Measurements from ENCODE around the gene MEF2D.

Gene MEF2D

DNA sequence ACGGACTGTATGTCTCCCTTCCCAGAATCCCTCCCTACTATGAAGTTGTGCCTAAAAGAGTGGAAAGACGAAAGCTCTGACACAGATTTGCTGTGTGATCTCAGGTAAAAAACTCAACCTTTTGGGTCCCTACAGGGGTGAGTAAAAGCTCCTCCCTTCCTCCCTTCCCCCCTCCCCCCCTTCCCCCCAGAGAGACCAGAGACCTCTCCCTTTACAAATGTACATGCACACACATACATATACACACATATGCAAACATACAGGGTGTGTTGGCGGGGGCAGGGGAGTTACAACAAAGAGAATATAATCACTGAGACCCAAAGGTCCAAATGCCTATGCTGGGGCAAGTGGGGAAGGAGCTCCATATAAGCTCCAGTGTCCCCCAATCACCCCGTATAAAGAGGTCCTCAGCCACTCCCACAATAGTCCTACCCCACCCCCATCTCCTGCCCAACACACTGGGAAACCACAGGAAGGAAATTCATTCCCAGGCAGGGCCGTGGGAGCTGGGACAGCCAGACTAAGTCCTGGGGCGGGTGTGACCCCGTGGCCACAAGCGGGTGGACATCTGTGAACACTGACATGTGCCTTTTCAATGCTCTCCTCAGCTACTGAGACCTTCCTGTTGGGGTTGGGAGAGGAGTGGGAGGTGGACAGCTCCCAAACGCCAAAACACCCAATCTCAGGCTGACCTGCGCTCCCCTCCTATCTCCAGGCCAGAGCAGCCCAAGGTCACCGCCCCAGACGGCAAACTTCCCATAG lies 2.0 kb downstream of the MEF2D start:
- H3K9ac ChIP-seq (ENCODE audit: low read length): peak overlapping the region; percentile 10
- peak overlapping the region; percentile 81 for H3K4me3 ChIP-seq (ENCODE audit: low read length)
- no peak overlapping the region for H3K27ac ChIP-seq (ENCODE audit: low read length)
- no peaks in the 10 kb centered on the region for H3K9me3 ChIP-seq (ENCODE audit: control insufficient read depth, low read depth, low read length)
- peaks cover 53% of the 10 kb centered on the region for H3K4me1 ChIP-seq (ENCODE audit: control insufficient read depth, low read depth, low read length)
- H3K36me3 ChIP-seq (ENCODE audit: control insufficient read depth, low read depth, low read length): no peaks in the 10 kb centered on the region
- peaks cover 10% of the 10 kb centered on the region for H3K27me3 ChIP-seq (ENCODE audit: control insufficient read depth, insufficient read depth, low read length)

DNA sequence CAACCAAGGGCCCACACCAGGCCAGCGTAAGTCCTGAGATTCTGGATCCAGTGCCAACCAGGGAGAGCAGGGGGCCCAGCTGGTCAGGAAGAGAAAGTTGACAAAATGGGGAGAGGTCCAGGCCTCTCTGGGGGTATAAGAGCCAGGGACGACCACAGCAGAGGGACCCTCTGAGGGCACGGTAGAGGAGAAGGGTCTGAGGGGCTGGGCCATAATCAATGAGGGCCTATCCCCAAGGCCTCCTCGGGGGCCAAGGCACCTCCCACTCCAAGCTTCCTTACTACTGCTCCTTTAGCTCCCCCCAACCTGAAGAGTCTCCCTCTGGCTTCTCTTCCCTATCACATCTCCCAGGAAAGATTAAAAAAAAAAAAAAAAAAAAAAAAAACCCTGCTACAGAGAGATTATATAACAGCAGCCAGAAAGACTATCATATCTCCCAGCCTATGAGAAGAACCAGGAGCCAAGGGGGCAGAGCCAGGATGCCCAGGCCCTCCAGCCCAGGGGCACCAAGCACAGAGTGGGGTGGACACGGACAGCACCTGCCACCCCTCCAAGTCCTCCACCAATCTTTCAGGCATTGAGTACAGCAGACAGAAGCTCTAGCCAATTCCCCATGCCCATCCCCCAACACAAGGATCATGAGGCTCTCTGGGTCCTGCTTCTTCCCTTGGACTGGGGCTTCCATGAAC lies 2.7 kb downstream of the MEF2D start:
- Histone ChIP-seq H3K27ac (ENCODE audit: low read length) (no peak overlapping the region), H3K36me3 (ENCODE audit: control insufficient read depth, low read depth, low read length) (no peaks in the 10 kb centered on the region), H3K9me3 (ENCODE audit: control insufficient read depth, low read depth, low read length) (no peaks in the 10 kb centered on the region), H3K9ac (ENCODE audit: low read length) (no peak overlapping the region), H3K27me3 (ENCODE audit: control insufficient read depth, insufficient read depth, low read length) (peaks cover 10% of the 10 kb centered on the region), H3K4me1 (ENCODE audit: control insufficient read depth, low read depth, low read length) (peaks cover 46% of the 10 kb centered on the region), H3K4me3 (ENCODE audit: low read length) (peak overlapping the region; percentile 81)

DNA sequence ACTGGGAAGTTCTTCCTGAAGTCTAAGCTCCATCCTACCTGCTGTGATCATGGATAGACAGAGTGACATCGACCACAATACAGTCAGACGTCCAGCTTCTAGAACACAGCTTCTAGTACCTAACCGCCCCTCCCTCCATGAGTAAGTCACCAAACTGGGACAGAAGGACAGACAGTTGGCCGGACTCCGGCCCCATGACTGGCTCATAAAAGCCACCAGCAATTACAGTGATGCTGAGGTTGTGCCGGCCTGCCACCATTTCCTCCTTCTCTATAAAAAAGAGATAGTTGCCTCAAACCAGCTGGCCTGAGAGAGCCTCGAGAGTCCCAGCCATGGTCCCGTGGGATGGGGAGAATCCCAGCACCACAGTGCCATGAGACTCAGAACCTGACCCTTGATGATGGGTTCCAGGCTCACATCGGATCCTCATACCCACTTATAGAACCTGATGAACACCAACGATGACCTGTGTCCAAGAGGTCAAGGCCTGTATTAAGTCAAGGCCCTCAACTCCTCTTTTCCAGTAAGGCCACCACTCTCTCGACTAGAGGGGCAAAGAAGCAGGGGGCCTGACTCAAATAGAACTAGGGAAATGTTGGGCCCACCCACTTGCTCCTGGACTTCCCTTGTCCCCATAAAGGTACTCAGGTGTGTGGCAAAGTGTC lies 3.4 kb downstream of the MEF2D start:
- H3K36me3 ChIP-seq (ENCODE audit: control insufficient read depth, low read depth, low read length): no peaks in the 10 kb centered on the region
- H3K9ac ChIP-seq (ENCODE audit: low read length): no peak overlapping the region

DNA sequence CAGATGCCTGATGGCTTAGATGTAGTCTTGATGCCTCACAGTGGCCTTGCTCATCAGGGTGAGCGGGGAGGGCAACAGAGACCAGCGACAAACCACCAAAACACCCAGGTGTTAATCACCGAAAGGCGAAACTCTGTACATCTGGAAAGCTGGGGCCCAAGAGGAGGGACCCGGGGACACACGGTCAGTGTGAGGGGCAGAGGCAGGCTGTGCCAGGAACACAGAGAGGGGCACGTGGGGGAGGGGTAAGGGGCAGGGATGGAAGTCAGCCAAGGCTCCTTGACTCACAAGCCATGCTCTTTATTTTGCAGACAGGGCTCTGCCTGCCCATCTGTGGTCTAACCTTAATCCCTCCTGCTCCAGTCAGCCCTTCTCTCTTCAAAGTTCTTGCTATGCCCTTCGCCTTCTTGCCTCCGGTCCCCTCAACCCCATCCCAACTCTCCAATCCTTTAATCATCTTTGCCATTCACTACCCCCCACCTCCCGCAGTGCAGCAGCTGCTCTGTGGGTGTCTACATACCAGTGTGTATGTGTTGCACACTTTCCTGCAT lies 4.3 kb downstream of the MEF2D start:
- Histone ChIP-seq H3K4me3 (ENCODE audit: low read length) (no peak overlapping the region), H3K4me1 (ENCODE audit: control insufficient read depth, low read depth, low read length) (peaks cover 44% of the 10 kb centered on the region), H3K9ac (ENCODE audit: low read length) (no peak overlapping the region), H3K27me3 (ENCODE audit: control insufficient read depth, insufficient read depth, low read length) (no peaks in the 10 kb centered on the region), H3K9me3 (ENCODE audit: control insufficient read depth, low read depth, low read length) (no peaks in the 10 kb centered on the region), H3K36me3 (ENCODE audit: control insufficient read depth, low read depth, low read length) (no peaks in the 10 kb centered on the region), H3K27ac (ENCODE audit: low read length) (no peak overlapping the region)

More for the DNA sequence above, 3.4 kb downstream of the MEF2D start:
- Histone ChIP-seq H3K4me1 (ENCODE audit: control insufficient read depth, low read depth, low read length) (peaks cover 41% of the 10 kb centered on the region), H3K9me3 (ENCODE audit: control insufficient read depth, low read depth, low read length) (no peaks in the 10 kb centered on the region), H3K4me3 (ENCODE audit: low read length) (no peak overlapping the region), H3K27ac (ENCODE audit: low read length) (no peak overlapping the region), H3K27me3 (ENCODE audit: control insufficient read depth, insufficient read depth, low read length) (peaks cover 4% of the 10 kb centered on the region)

DNA sequence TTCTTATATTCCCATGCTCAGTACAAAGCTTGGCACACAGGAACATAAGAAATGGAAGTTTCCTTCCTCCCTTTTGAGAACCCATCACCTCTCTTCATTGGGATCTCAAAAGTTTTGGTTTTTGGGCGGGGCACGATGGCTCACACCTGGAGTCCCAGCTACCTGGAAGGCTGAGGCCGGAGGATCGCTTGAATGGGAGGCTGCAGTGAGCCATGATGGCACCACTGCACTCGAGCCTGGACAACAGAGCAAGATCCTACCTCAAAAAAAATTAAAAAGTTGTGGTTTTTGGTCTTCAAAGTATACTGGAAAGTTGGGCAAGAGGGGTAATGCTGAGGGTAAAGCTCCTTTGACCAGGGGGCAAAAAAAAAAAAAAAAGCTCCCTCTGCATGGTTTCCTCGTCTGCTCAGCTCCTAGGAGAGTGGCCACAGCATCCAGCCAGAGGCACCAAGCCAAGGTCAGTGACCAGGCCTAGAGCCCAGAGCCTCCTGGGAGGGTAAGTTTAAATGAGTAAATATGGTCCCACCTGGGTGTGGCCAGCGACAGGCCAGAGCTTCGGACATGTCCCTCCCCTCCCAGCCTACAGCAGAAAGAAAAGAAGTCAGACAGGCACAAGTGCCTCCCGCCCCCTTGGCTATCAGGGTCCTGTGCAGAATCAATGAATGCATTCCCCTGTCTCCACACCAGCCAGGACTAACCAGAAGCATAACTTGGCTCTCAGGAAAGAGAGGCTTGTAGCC lies 5.0 kb downstream of the MEF2D start:
- no peak overlapping the region for H3K27ac ChIP-seq (ENCODE audit: low read length)
- H3K9me3 ChIP-seq (ENCODE audit: control insufficient read depth, low read depth, low read length): no peaks in the 10 kb centered on the region
- H3K36me3 ChIP-seq (ENCODE audit: control insufficient read depth, low read depth, low read length): no peaks in the 10 kb centered on the region
- no peak overlapping the region for H3K9ac ChIP-seq (ENCODE audit: low read length)
- no peaks in the 10 kb centered on the region for H3K27me3 ChIP-seq (ENCODE audit: control insufficient read depth, insufficient read depth, low read length)
- peaks cover 49% of the 10 kb centered on the region for H3K4me1 ChIP-seq (ENCODE audit: control insufficient read depth, low read depth, low read length)
- H3K4me3 ChIP-seq (ENCODE audit: low read length): no peak overlapping the region

DNA sequence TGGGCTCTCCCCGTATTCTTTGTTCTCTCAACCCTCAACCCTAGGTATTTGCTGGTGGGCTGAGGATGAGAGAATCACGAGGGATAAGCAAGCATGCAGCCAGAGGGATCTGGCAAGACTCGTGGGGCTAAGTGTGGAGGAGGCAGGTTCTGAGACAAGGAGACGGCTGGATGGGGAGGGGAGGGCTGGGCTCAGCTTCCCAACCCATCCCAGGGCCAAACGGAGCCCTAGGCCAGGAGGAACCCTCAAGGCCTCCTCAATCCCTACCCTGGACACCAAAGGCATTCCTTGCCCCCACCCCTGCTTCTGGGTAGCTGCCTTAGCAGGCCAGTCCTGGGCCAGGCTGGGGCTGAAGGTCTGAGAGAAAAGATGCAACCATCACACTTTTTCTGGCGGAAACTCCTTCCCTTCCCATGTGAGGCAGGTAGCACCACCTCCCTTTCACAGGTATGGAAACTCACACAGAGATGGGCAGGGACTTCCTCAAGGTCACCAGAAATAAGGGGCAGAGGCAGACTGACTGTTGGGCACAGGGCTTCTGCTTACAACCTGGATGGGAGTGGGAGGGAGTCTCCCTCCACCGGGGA lies 6.2 kb downstream of the MEF2D start:
- H3K36me3 ChIP-seq (ENCODE audit: control insufficient read depth, low read depth, low read length): no peaks in the 10 kb centered on the region
- peaks cover 61% of the 10 kb centered on the region for H3K4me1 ChIP-seq (ENCODE audit: control insufficient read depth, low read depth, low read length)
- H3K9ac ChIP-seq (ENCODE audit: low read length): no peak overlapping the region
- no peak overlapping the region for H3K4me3 ChIP-seq (ENCODE audit: low read length)
- no peaks in the 10 kb centered on the region for H3K9me3 ChIP-seq (ENCODE audit: control insufficient read depth, low read depth, low read length)
- H3K27ac ChIP-seq (ENCODE audit: low read length): no peak overlapping the region
- H3K27me3 ChIP-seq (ENCODE audit: control insufficient read depth, insufficient read depth, low read length): no peaks in the 10 kb centered on the region

DNA sequence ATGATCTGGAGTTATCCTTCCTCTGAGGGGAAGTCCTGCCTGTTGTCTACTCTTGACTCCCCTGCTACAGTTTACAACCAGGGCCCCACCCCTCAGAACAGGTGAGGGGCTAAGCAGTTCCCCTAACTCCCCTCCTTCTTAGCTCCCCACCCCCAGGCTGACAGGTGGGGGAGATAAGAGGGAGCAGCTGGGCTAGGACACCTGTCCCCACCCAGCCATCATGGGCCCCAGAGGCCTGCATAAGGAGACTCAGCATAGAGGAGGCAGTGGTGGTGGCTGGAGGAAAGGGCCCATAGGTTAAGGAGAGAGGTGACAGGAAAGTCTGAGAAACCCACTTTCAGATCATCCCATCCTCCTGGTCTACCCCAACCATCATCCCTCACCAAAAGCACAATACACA lies 6.8 kb downstream of the MEF2D start:
- H3K27ac ChIP-seq (ENCODE audit: low read length): no peak overlapping the region
- no peak overlapping the region for H3K9ac ChIP-seq (ENCODE audit: low read length)
- H3K4me1 ChIP-seq (ENCODE audit: control insufficient read depth, low read depth, low read length): peaks cover 62% of the 10 kb centered on the region
- no peaks in the 10 kb centered on the region for H3K9me3 ChIP-seq (ENCODE audit: control insufficient read depth, low read depth, low read length)
- H3K36me3 ChIP-seq (ENCODE audit: control insufficient read depth, low read depth, low read length): no peaks in the 10 kb centered on the region
- H3K4me3 ChIP-seq (ENCODE audit: low read length): no peak overlapping the region
- no peaks in the 10 kb centered on the region for H3K27me3 ChIP-seq (ENCODE audit: control insufficient read depth, insufficient read depth, low read length)

DNA sequence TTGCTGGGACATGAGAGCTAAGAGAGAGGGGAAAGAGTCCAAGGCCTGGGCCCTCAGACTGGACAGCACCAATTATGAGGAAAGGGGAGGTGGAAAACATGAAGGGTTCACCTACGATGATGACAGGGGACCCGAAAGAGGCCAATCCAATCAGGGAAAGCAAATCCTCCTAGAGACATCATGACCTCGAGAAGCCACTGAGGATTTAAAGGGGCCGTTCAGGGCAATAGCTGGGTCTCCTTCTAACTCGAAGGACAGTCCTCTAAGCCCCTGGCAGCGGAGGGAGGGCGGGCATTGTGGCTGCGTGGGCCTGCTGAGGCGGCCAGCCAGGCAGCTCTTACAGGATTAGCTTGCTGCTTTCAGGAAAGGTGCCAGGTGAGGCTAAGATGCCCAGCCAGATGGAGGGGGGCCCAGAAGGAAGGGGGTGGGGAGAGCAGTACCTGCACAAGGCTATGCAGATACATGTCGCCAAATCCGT lies 7.4 kb downstream of the MEF2D start:
- Histone ChIP-seq H3K4me3 (ENCODE audit: low read length) (no peak overlapping the region), H3K9ac (ENCODE audit: low read length) (no peak overlapping the region)

DNA sequence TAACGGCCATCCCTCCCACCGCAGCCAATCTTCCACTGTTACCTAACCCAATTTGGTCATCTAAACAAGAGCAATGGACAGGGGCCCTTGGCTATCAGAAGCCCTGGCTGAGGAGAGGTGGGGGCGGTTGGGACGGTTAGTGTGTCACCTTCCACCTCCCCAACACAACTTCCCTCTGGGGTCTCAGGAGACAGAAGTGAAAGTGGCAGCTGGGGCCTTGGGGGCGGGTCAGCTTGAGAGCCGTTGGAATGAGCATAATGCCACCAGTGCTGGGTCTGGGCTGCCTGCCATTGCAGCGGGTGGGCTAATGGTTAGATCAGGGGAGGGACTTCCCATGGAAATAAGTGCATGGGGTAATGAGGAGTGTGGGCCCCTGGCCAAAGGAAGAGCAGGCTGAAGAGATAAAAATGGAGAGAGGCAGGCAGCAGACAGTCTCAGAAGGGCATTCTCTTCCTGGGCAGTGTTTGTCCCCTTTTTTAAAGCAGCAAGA lies 7.9 kb downstream of the MEF2D start:
- H3K9ac ChIP-seq (ENCODE audit: low read length): no peak overlapping the region
- peaks cover 55% of the 10 kb centered on the region for H3K4me1 ChIP-seq (ENCODE audit: control insufficient read depth, low read depth, low read length)
- H3K4me3 ChIP-seq (ENCODE audit: low read length): no peak overlapping the region
- H3K27ac ChIP-seq (ENCODE audit: low read length): no peak overlapping the region
- H3K27me3 ChIP-seq (ENCODE audit: control insufficient read depth, insufficient read depth, low read length): no peaks in the 10 kb centered on the region
- no peaks in the 10 kb centered on the region for H3K36me3 ChIP-seq (ENCODE audit: control insufficient read depth, low read depth, low read length)
- no peaks in the 10 kb centered on the region for H3K9me3 ChIP-seq (ENCODE audit: control insufficient read depth, low read depth, low read length)

More for the DNA sequence above, 7.4 kb downstream of the MEF2D start:
- Histone ChIP-seq H3K9me3 (ENCODE audit: control insufficient read depth, low read depth, low read length) (no peaks in the 10 kb centered on the region), H3K36me3 (ENCODE audit: control insufficient read depth, low read depth, low read length) (no peaks in the 10 kb centered on the region), H3K27me3 (ENCODE audit: control insufficient read depth, insufficient read depth, low read length) (no peaks in the 10 kb centered on the region), H3K27ac (ENCODE audit: low read length) (no peak overlapping the region), H3K4me1 (ENCODE audit: control insufficient read depth, low read depth, low read length) (peaks cover 60% of the 10 kb centered on the region)

DNA sequence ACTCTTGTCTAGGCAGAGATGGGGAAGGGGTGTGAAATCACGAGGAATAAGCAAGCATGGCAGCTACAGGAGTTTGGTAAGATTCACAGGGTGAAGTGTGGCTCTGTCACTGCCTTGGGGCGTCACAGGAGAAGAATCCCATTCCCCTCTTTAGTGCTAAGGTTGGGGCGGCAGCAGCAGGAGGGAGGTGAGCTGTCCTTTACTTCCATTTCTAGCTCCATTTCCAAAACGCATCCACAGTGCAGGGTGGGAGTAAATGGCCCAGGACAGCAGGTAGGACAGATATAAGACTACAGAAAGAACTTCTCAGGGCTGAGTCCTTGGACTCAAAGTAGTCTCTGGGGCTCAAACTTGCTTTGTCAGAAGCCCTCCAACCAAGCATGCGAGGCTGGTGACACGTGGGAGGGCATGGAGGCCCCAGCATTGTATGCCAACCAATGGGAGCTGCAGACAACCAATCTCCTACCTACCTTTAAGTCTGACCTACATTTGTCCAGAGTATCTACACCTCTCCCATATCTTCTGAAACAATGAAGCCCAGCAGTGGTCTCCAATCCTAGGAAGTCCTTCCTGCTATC lies 8.5 kb downstream of the MEF2D start:
- H3K27ac ChIP-seq (ENCODE audit: low read length): no peak overlapping the region
- H3K9ac ChIP-seq (ENCODE audit: low read length): no peak overlapping the region
- peaks cover 49% of the 10 kb centered on the region for H3K4me1 ChIP-seq (ENCODE audit: control insufficient read depth, low read depth, low read length)
- H3K9me3 ChIP-seq (ENCODE audit: control insufficient read depth, low read depth, low read length): no peaks in the 10 kb centered on the region
- no peaks in the 10 kb centered on the region for H3K36me3 ChIP-seq (ENCODE audit: control insufficient read depth, low read depth, low read length)
- H3K27me3 ChIP-seq (ENCODE audit: control insufficient read depth, insufficient read depth, low read length): no peaks in the 10 kb centered on the region
- H3K4me3 ChIP-seq (ENCODE audit: low read length): no peak overlapping the region
